GF-D8 (cell line): ENCODE measurements around the gene FOXL1.
"Not testable (repeated sequence)": the region's sequence is repeated elsewhere in the genome, so short reads cannot be mapped to it uniquely, and the experiment has no call there.

Source experiments
- DNase-seq: peaks from one replicate; lab custom pipeline; 2025; lab: John Stamatoyannopoulos, UW

Gene FOXL1

GRCh38 chr16:86580791-86581170 is 2.4 kb downstream of the FOXL1 start:
- DNase-seq = no peak

GRCh38 chr16:86581458-86581857 is 3.1 kb downstream of the FOXL1 start:
- DNase-seq = no peak

- DNase-seq = no peak
Observed at GRCh38 chr16:86584071-86584685, 5.8 kb downstream of the FOXL1 start.

- DNase-seq = no peak
Observed at GRCh38 chr16:86584726-86585721, 6.7 kb downstream of the FOXL1 start.

- DNase-seq = no peak
Observed at GRCh38 chr16:86585821-86586611, 7.7 kb downstream of the FOXL1 start.

GRCh38 chr16:86587487-86587886 is 9.1 kb downstream of the FOXL1 start:
- no peak for DNase-seq

GRCh38 chr16:86587955-86588354 is 9.6 kb downstream of the FOXL1 start:
- not testable (repeated sequence) for DNase-seq

GRCh38 chr16:86590501-86591144 is 12.3 kb downstream of the FOXL1 start:
- no peak for DNase-seq

- no peak for DNase-seq
Observed at GRCh38 chr16:86591270-86591669, 12.9 kb downstream of the FOXL1 start.

- no peak for DNase-seq
Observed at GRCh38 chr16:86593913-86594620, 15.7 kb downstream of the FOXL1 start.

GRCh38 chr16:86594721-86595120 is 16.4 kb downstream of the FOXL1 start:
- DNase-seq = no peak

GRCh38 chr16:86595983-86596605 is 17.7 kb downstream of the FOXL1 start:
- no peak for DNase-seq

- no peak for DNase-seq
Observed at GRCh38 chr16:86597126-86597879, 19.0 kb downstream of the FOXL1 start.

- DNase-seq = no peak
Observed at GRCh38 chr16:86597880-86598606, 19.7 kb downstream of the FOXL1 start.

GRCh38 chr16:86598607-86599565 is 20.5 kb downstream of the FOXL1 start:
- DNase-seq = no peak

GRCh38 chr16:86601356-86601755 is 23.0 kb downstream of the FOXL1 start:
- DNase-seq = no peak

GRCh38 chr16:86602521-86602920 is 24.2 kb downstream of the FOXL1 start:
- DNase-seq = no peak
